Gastrocnemius medialis (tissue), 4 donors: ENCODE results near the gene KLF15.

Experiments used
- POLR2A ChIP-seq, 2 donors: fragments of 450-650 bp; IDR thresholded peaks; one replicate each; pipeline ENCODE4 v1.6.1; 2017; ENCODE audit warnings: antibody characterized with exemption in 2 of 2, mild to moderate bottlenecking in 2 of 2, moderate library complexity in 2 of 2
- TF ChIP-seq, protein P1 (sequence below), 5 experiments: fragments of 450-650 bp in 3 of 5; fragments of 200-600 bp in 2 of 5; sonication (generic) in 2 of 5; IDR thresholded peaks in 4 of 5; conservative IDR thresholded peaks in 1 of 5; 1 replicate in 4 of 5; 2 replicates in 1 of 5; pipeline ENCODE4 v1.5.1; 2016 to 2019; ENCODE audit warnings: antibody characterized with exemption in 5 of 5, mild to moderate bottlenecking in 3 of 5, moderate library complexity in 3 of 5

DNA sequence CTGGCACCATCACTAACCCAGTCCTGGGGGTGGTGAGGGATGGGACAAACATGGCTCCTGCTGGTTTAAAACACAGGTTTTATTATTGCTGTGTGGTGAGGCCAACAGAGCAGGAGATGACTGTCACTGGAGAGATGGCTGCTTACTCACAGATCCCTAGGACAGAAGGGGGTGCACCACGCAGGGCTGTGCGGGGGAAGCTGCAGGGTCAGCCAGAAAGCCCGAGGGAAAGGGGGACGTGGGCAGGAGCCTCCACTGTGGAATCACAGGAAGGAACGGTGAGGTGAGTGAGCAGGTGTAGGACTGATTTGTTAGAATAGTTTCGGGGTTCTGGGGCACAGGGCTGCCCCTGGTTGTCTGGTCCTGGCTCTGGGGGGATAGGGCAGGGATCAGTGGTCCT is 45.0 kb upstream of the KLF15 start:
- no peak for TF ChIP-seq POLR2A (IDR thresholded peaks at IDR 0.05)
- TF ChIP-seq, protein P1, sequence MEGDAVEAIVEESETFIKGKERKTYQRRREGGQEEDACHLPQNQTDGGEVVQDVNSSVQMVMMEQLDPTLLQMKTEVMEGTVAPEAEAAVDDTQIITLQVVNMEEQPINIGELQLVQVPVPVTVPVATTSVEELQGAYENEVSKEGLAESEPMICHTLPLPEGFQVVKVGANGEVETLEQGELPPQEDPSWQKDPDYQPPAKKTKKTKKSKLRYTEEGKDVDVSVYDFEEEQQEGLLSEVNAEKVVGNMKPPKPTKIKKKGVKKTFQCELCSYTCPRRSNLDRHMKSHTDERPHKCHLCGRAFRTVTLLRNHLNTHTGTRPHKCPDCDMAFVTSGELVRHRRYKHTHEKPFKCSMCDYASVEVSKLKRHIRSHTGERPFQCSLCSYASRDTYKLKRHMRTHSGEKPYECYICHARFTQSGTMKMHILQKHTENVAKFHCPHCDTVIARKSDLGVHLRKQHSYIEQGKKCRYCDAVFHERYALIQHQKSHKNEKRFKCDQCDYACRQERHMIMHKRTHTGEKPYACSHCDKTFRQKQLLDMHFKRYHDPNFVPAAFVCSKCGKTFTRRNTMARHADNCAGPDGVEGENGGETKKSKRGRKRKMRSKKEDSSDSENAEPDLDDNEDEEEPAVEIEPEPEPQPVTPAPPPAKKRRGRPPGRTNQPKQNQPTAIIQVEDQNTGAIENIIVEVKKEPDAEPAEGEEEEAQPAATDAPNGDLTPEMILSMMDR (IDR thresholded peaks at IDR 0.05 in 4 of 5, conservative IDR thresholded peaks at IDR 0.05 in 1 of 5) = no peak
